Hematopoietic multipotent progenitor cell treated with erythropoietin and hydrocortisone succinate and interleukin-3 and kit ligand, for 17 days (in vitro differentiated cells): Measurements from ENCODE around the gene KCNAB1.
"Not testable (repeated sequence)": the region's sequence is repeated elsewhere in the genome, so short reads cannot be mapped to it uniquely, and the experiment has no call there.

Experiments
- DNase-seq: peaks from one replicate; pipeline ENCODE4 v3.0.0-alpha.2; 2015; ENCODE audit warnings: low spot score

The KCNAB1 gene

GRCh38 chr3:156176629-156177210 is 56.3 kb downstream of the KCNAB1 start:
- DNase-seq, result no peak

GRCh38 chr3:156180077-156180476 is 59.7 kb downstream of the KCNAB1 start:
- DNase-seq, result no peak

- DNase-seq, result no peak
These were observed 61.1 kb downstream of the KCNAB1 start for GRCh38 chr3:156181509-156181908.

- DNase-seq, result no peak
These were observed 63.0 kb downstream of the KCNAB1 start for GRCh38 chr3:156183396-156183795.

GRCh38 chr3:156184156-156184555 is 63.8 kb downstream of the KCNAB1 start:
- DNase-seq, result no peak

GRCh38 chr3:156187146-156187769 is 66.9 kb downstream of the KCNAB1 start:
- DNase-seq, result no peak

- DNase-seq, result no peak
These were observed 68.4 kb downstream of the KCNAB1 start for GRCh38 chr3:156188757-156189156.

- no peak for DNase-seq
These were observed 69.5 kb downstream of the KCNAB1 start for GRCh38 chr3:156189927-156190326.

GRCh38 chr3:156194945-156195344 is 74.6 kb downstream of the KCNAB1 start:
- not testable (repeated sequence) for DNase-seq

GRCh38 chr3:156197152-156197551 is 76.8 kb downstream of the KCNAB1 start:
- not testable (repeated sequence) for DNase-seq

GRCh38 chr3:156201411-156202405 is 81.3 kb downstream of the KCNAB1 start:
- no peak for DNase-seq

GRCh38 chr3:156206157-156206556 is 85.8 kb downstream of the KCNAB1 start:
- DNase-seq, result no peak

- DNase-seq, result no peak
These were observed 87.7 kb downstream of the KCNAB1 start for GRCh38 chr3:156207802-156208685.

GRCh38 chr3:156209631-156210335 is 89.4 kb downstream of the KCNAB1 start:
- DNase-seq, result no peak

- DNase-seq, result no peak
These were observed 91.2 kb downstream of the KCNAB1 start for GRCh38 chr3:156211583-156211982.

GRCh38 chr3:156214676-156215075 is 94.3 kb downstream of the KCNAB1 start:
- DNase-seq, result no peak

GRCh38 chr3:156215751-156216150 is 95.4 kb downstream of the KCNAB1 start:
- DNase-seq, result no peak

- no peak for DNase-seq
These were observed 95.8 kb downstream of the KCNAB1 start for GRCh38 chr3:156216216-156216615.

- no peak for DNase-seq
These were observed 96.5 kb downstream of the KCNAB1 start for GRCh38 chr3:156216852-156217251.

- DNase-seq, result no peak
These were observed 97.4 kb downstream of the KCNAB1 start for GRCh38 chr3:156217674-156218352.

- DNase-seq, result no peak
These were observed 98.0 kb downstream of the KCNAB1 start for GRCh38 chr3:156218353-156218744.
